ENCODE measurements around the gene ARMS2.

Gene ARMS2

DNA sequence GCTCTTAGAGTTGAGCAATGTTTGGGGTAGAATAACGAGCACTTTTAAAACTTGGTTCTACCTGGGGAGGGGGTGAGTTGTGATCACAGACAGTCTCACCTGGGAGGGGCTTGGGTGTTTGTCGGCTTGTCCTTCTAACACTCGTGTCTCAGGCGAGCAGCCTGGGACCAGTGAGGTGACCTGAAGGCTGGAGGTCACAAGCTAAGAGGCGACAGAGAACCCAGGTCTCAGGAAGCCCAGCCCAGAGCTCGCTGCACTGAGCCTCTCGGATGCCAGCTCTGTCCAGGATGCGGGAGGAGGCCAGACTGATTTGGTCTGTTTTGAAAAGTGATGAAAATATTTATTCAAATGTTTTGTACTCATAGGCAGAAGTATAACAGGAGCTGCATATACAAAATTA is 18.7 kb downstream of the ARMS2 start:
- no peak for DNase-seq

DNA sequence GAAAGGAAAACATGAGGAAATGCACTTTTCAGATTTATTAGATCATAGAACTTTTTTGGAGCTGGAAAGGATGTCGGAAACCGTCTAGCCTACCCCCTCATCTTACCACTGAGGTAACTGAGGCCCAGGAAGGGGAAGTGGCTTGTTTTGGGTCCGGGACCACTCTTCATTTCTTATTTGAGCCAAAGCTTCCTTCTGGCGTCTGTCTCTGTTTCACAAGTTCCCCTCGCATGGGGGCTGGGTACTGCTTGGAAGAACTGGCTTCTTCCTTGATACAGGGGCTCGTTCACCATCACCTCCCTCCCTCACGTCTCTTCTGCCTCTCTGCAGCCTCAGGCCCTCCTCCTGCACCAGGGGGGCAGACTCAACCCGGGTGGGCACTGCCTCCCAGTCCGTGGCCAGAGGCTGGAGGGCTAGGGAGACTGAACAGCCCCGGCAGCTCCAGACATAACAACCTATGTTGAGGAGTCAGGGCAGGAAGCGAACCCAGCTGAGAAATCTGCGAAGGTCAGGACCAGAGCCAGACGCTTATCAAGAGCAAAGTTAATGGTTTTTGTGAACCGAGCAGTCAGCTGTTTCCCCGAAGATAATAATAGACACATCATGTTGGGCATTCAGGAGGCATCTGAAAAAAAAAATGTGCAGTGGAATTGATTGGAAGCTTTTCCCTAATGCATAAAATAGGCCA is 19.8 kb downstream of the ARMS2 start:
- no peak for DNase-seq

DNA sequence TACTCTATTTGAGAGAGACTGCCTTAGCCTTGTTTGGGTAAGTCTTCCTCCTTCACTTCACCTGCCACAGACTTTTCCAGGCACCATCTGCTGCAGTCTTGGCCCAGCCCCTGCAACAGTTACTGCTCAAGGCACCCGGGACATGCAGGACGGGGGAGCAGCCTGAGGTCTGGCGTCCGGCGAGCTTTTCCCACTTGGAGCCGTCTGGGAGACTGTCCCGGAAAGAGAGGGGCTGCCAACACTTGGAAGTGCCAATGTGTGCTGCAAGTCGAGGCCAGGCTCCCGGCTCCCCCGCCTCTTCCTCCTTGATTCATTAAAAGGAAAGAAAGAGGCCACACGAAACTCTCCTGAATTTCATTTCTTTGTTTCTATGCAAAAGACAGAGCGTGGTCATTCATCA is 20.6 kb downstream of the ARMS2 start:
- no peak for DNase-seq

DNA sequence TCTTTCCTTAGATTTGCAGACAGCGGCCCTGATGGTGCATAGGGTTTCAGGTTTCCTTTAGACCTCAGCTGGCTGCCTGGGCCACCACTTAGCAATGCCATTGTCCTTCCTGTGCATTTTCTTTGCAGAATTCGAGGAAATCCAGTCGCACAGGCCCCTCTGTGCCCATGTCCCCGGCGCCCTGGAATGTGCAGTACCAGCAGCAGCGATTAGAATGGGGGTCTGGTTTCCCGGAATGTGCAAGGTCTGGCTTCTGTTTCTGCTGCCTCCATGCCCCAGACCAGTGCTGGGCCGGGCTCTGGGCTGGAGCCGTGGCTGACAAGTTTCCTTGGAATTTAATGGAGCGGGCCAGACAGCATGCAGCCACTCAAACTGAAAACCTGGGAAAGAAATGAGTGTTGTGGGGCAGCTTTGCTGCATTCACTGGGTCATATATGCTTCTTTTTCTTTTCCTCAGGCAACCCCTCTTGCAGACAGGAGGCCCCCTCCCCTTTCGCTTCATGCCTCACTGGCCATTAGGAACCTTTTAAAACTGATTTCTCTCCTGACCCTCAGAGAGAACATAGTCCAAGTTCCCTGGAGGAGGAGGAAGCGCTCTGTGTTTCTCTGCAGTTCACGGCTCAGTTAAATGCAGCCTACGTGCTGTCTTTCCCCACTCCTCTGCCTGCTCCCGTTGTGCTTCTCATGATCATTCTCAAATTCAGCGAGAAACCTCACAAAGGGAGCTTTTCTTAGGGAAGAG is 21.3 kb downstream of the ARMS2 start:
- DNase-seq, result peak; percentile 30

DNA sequence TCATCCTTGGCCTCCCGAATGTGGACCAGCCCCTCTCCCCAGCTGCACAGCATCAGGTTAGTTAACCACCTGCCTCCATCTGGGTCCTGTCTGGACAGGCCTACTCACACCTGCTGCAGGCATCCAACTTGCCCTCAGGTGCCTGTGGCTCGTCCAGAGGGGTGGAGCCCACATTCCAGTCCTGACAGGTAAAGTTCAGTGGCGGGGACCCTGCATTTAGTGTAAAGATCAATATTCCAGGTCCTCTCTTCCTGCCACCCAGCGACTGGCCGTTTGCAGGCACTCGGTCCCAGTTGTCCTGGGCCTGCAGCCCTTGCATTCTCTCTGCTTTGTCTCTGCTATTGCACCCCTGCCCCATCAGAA is 21.9 kb downstream of the ARMS2 start:
- no peak for DNase-seq

DNA sequence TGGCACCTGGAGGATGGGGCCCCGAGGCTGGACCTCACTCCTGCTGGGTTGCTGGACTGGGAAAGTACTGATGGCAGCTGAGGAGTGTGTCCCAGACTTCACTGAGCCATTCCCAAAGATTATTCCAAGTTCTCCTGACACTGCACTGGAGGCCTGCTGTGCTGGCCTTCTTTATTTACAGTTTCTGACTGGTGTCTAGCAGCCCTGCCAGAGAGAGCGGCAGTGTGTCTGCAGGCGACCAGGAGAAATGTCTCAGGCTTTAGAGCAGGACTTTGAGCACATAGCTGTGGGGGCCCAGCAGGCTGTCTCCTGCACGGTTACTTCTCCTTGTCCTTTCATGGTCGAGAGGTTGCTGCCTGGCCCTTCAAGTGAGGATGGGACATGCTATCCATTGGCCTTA is 23.0 kb downstream of the ARMS2 start:
- no peak for DNase-seq

DNA sequence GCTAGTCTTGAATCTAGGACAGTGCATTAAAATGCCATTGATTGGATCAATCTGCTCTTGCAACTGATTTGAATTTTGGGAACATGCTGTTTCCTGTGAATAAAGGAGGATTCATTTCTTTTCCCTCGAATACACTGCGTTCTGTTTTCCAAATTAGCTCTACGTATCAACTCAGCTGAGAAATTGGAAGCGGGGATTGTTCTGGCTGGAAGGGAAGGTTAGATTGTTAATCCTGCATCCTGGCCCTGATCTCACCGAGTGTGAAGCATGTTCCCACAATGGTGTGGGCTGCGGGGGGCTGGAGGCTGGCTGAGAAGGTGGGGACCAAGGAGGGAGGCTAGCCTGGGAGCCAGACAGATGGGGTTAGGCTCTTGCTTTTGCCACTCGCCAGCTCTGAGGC is 24.5 kb downstream of the ARMS2 start:
- DNase-seq, result no peak

DNA sequence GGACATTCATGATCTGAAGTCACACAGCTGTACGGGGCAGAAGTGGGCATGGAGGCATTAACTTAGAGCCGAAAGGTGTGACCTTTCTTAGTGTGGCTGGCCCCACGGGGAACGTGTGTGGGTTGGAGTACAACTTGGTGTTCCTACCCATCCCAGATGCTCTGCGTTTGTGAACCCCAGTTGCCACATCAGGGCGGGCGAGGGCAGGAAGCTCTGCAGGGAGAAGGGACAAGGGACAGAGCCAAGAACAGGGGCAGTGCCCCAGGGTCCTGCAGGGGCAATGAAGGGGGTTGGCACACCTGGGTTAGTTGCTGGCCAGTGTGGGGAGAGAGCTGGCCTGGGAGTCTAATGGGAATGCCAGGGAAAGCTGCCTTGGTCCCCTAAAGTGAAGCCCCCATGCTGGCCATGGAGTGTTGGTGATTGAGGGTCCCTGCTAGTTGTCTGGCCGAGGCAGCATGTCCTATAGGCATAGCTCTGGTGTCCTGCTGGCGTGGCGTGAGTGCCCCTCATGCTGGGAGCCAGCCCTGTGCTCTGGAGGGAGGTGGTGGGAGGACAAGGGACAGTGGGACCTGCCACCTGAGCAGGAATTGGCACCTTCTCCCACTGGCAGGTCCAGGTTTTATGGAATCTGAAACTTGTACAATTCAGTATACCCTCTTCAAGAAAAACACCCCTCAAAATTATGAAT is 25.8 kb downstream of the ARMS2 start:
- no peak for DNase-seq

DNA sequence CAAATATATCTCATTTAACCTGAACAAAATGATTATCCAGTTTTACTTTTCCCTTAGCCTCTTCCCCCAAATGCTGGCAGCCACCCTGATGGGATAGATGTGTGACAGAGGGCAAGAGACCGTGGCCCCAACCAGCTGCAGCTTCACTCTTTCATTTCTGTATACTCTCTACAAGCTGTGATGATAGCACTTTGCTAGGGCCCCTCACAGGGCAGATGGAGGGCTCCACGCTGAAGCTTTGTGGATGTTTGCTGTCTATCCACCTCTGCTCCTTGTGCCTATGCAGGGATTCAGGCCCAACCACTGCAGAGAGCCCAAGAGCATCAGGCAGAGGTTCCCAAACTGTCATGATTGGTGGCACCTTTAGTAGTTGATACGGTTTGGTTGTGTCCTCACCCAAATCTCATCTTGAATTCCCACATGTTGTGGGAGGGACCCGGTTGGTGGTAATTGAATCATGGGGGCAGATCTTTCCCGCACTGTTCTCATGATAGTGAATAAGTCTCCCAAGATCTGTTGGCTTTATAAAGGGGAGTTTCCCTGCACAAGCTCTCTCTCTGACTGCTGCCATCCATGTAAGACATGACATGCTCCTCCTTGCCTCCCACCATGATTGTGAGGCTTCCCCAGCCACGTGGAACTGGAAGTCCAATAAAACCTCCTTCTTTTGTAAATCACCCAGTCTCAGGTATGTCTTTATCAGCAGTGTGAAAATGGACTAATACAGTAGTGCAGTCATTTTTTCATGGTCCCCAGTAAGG is 27.0 kb downstream of the ARMS2 start:
- DNase-seq, result no peak

DNA sequence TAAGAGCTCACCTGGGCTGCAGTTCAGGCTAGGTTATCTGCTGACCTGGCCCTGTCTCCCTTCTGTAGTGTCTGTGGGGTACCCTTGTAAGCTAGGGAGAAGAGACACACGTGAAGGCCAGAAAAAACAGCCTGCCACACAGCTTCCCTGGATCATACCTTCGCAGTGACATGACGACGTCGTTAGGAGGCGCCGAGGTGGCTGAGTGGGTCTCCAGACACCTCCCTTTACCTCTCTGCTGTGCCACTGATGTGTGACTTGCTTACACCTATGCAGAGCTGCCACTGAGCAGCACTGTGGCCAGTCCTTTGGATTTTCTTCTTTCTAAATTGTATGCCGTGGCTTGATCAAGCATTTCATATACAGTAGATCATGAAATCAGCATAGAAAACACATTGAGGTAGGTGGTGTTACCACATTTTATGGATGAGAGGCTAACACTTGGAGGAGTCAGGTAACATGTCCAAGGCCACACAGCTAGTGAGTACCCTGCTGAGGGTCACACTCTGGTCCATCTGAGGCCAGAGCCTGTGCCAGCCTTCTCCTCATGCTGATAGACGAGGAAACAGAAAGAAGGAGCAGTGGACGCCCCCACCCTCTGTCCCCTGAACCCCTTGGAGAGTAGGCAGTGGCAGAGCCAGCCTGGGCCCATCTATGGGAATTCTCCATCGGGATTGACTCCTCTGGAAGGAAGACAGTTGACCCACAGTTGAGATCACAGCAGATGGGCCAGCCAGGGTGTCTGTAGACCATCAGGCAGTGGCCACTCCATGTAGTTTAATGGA is 30.0 kb downstream of the ARMS2 start:
- DNase-seq, result no peak

DNA sequence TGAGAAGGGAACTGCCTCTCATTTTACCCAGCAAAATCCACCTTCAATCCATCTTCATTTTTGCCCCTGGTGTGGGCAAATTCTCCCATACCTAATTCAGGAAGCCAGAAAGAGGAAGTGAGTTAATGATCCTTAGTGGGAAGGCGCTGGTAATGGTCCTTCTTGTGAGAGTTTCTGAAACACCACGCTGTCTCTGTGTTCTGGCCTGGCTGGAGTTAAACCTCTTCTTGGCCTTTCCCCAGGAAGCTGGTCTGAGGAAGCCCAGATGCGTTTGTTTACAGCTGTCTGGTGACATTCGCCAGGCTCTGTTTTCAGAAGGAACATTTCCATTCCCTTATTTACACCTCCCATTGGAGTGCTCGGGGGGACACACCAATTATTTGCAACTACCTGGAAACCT is 31.2 kb downstream of the ARMS2 start:
- no peak for DNase-seq

DNA sequence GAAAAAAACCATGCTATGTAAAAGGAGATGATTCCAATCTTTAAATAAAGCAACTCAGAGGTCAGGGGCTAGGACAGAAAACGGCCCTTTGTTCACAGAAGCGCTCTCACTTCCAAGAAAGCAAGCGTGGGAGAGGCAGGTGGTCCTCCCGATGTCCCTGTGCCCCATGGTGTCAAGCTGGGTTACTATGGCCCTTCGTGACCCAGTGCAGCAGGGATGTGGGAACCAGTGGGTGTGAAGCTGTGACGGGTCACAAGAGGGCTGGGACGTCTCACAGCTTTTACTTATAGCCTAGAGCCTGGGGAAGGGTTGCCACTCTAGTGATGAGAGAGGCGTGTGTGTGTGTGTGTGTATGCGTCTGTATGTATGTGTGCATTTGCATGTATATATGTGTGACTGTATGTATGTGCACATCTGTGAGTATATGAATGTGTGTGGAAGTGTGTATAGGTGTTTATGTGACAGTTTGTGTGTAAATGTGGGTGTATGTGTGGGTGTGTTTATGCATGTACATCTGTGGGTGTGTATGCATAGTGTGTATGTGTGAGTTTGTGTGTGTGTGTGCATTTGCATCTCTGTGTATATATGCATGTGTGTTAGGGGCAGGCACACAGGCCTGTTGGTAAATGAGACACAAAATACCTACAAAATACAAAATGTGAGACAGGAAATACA is 32.1 kb downstream of the ARMS2 start:
- no peak for DNase-seq

DNA sequence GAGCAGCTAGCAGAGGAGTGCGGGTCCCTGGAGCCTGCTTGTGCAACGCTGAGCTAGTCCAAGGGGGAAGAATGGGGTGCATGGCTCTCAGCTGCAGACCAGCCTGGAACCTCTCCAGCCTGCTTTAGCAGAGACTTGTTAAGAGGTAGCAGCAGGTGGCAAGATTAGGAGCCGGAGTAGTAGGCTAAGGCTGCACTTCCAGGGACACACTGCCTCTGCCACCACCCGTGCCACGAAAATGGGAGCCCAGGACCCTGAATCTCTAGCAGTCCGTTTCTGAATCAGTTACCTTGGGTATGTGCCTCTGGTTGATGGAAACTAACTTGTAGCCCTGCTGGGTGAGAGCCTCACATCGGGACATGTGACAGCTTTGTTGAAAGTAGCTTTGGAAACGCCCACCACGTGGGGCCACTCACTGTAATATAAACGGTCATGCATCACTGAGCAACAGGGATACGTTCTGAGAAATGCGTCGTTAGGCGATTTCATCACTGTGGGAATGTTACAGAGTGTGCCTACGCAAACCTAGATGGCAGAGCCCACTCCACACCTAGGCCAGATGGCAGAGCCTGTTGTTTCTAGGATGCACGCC is 32.8 kb downstream of the ARMS2 start:
- DNase-seq, result no peak

DNA sequence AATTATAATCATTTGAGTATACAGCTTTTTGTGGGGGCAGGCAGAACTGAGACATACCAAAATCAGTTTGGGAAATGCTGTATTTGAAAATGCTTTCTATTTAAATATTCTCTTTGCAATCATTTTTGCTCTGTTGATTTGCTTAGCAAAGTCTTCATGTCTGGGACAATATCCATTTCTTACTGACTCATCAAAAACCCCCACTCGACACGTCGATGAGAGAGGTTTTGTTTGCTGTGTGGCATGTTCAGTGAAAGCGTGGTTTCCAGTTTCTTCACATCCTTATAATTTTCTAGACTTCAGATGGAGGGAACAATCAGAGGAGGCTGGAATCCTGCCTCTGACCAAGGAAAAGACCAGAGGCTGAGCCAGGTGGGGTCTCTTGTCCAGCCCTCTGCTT is 35.8 kb downstream of the ARMS2 start:
- peak; percentile 53 for DNase-seq

DNA sequence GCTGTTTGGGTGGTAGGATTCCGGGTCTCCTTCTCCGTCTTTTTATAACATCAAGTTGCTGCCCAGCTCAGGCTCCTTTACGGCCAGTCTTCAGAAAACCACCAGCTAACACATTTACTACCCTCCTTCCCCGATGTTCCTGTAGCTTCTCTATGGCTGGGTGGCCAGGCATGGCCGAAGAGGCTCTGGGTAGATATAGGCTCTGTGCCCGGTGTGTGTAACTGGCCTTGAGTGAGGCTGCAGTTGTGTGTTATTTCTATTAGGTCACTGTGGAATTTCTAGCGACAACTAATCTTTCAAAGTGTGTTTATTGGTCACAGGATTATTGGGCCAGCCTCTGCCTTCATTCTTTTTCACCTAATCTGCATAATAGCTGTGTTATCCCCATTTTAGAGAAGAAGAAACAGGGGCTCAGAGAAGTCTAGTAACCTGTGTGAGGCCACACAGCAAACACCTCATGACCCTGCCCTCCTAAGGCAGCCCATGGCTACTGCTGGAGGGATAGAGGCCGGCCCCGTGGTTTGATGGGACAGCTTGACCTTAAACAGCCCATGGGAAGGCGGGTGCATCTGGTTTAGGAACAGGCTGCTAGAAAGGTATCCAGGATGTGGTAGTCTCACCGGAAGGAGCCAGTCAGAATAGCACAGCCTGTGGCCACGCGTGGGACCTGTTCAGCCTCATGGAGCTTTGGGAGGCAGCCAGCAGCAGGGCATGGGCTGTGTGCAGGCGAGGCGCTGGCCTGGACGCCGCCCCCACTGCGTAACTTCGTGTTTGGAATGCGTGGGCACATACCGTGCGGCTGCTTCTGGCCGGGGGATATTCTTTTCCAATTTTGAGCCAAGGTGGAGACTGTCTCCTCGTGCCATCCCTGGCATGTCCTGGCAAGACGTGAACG is 36.6 kb downstream of the ARMS2 start:
- peak; percentile 36 for DNase-seq

DNA sequence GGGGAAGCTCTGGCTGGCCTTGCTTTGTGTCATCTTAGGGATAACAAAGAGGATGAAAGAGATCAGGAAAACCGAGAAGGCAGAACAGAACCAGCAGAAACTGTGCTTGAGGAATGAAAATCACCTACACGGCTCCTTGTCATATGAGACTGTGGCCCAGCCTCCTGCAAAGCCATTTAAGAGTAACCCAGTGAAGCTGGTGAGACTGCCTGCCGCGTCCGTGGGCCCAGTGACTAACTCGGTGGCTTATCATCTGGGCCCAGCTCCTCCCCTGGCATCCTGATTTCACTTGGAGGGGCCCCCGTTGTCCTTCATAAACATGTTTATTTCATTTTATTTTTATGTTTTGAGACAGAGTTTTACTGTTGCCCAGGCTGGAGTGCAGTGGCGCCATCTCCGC is 37.6 kb downstream of the ARMS2 start:
- no peak for DNase-seq

DNA sequence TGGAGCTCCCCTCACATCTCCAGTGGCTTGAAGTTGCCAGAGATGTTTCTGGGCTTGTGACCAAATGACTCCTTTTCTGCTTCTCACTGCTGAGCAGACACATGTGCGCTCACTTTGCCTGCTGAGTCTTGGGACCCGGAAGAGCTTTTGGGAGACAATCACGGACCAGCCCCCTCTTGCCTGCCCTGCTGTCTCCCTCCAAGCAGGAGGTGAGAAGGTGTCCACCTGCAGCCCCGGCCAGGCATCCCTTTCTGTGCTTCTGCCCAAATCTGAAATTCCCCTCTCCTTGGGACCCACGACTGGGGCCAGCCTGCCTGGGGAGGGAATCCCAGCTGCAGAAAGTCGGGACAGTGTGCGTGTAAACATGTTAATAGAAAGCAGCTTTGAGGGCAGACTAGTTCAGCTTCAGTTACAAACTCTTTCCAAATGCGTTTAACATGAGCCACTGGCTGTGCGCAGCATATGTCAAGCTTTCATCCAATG is 38.6 kb downstream of the ARMS2 start:
- DNase-seq, result peak; percentile 33

DNA sequence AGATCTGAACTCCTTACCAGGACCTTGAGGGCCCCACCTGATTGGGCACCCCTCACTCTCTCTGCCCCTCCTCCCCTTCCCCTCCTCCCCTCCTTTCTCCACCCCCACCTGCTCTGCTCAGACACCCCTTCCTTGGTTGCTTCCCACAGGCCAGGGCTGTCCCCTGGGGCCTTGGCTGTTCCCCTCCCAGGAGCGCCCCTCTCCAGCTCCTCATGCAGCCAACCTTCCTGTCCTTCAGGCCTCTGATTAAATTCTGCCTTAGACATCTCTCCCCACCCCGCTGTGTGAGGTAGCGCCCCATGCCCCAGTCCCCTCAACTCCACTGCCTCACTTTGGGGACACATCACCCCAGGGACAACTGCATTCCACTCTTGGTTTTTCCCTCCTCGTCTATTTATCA is 39.3 kb downstream of the ARMS2 start:
- DNase-seq, result no peak

DNA sequence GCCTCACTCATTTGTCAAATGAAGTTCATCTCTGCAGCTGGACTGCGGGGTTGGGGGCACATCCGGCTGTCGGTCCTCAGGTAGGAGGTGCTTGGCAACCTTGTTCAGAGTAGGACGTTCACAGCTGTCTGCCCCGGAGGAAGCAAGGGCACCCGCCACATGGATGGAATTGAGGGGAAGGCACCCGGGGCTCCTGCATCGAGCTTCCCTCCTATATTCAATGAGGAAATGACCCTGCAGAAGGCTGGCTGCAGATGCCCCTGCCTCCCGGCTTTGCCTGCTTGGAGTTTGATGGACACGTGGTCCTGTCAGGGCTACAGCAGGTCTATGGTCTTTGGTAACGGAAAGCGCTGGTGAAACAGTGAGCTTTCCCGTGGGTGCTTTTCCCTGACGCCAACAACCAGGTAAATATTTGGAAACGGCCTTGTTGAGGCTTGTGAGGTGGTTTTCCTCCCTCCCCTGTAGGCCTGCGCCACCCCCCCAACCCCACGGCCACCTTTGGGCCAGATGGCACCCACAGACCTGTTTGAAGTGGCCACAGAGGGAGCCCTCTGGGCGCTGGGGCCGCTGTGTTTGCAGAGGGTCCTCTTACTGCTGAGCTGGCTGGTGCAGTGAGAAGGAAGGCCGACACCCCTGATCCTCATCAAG is 39.8 kb downstream of the ARMS2 start:
- no peak for DNase-seq

DNA sequence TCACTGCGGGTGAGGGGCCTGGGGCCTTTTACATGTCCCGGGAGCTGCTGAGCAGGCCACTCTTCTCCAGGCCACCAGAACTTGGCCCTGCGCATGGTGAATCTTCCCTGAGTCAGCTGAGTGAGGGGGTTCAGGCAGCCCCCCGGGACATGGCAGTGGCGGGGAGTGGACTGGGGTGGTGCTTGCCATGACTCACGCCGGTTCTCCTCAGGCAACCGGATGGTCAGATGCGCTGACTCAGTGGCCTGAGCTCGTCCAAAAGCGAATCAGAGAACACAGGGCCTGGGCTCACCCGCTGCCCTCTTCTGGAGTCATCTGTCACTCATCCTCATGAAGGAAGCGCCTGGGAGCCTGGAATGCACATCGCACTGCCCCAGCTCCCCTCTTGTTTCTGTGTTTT is 40.4 kb downstream of the ARMS2 start:
- DNase-seq, result peak; percentile 91

Measured in fibroblast of skin of back (primary cell).